ENCODE results near the gene CCDC138.

CCDC138 gene

GRCh38 chr2:108917526-108917925 lies 131.0 kb downstream of the CCDC138 start:
- WGBS (ENCODE audit: extremely low coverage, insufficient coverage, insufficient read length) = no CpG with 5 or more reads among the region's 5 CpGs
- H2BK120ac ChIP-seq (ENCODE audit: insufficient read depth, low read length, poor library complexity) = no peak overlapping the region

GRCh38 chr2:108918156-108918874 lies 131.7 kb downstream of the CCDC138 start:
- Histone ChIP-seq H3K4me1 (ENCODE audit: control insufficient read depth in 1 of 2, insufficient read depth in 2 of 2, low read length in 2 of 2) (peaks cover 0 to 2% of the 10 kb centered on the region in 2 experiments), H4K91ac (ENCODE audit: low read depth, low read length) (no peak overlapping the region), H3K36me3 (ENCODE audit: control insufficient read depth in 1 of 2, insufficient read depth in 2 of 2, low read length in 2 of 2) (no peaks in the 10 kb centered on the region), H3K4ac (ENCODE audit: low read depth, low read length) (no peak overlapping the region), H2BK5ac (ENCODE audit: low read depth, low read length, poor library complexity) (no peak overlapping the region), H3K18ac (ENCODE audit: low read length) (no peak overlapping the region), H3K4me2 (ENCODE audit: low read length) (no peak overlapping the region), H3K23ac (ENCODE audit: low read length) (no peak overlapping the region), H3K4me3 (ENCODE audit: low read depth, low read length) (no peak overlapping the region), H4K12ac (ENCODE audit: low read depth, low read length) (no peak overlapping the region), H3K27me3 (ENCODE audit: insufficient read depth, low read length) (no peaks in the 10 kb centered on the region), H2AFZ (ENCODE audit: insufficient read depth, low read length, poor library complexity) (no peak overlapping the region), H2BK12ac (ENCODE audit: low read length) (no peak overlapping the region), H4K8ac (ENCODE audit: low read depth, low read length) (no peak overlapping the region), H3K79me1 (ENCODE audit: low read length) (no peaks in the 10 kb centered on the region), H3K9ac (ENCODE audit: low read length) (no peak overlapping the region), H3K9me3 (ENCODE audit: insufficient read depth, low read depth, low read length) (no peaks in the 10 kb centered on the region), H3K27ac (ENCODE audit: low read depth, low read length) (no peak overlapping the region), H3K14ac (ENCODE audit: low read length) (no peak overlapping the region), H2AK5ac (ENCODE audit: low read length) (no peak overlapping the region), H3K79me2 (ENCODE audit: control insufficient read depth, insufficient read depth, low read length, poor library complexity) (no peaks in the 10 kb centered on the region), H2BK120ac (ENCODE audit: insufficient read depth, low read length, poor library complexity) (no peak overlapping the region)
- no peak for DNase-seq
- no CpG with 5 or more reads among the region's 15 CpGs for WGBS (ENCODE audit: extremely low coverage, insufficient coverage, insufficient read length)

More at GRCh38 chr2:108917526-108917925, 131.0 kb downstream of the CCDC138 start:
- H4K12ac ChIP-seq (ENCODE audit: low read depth, low read length) = no peak overlapping the region
- H2BK12ac ChIP-seq (ENCODE audit: low read length) = no peak overlapping the region
- no peak overlapping the region for H4K91ac ChIP-seq (ENCODE audit: low read depth, low read length)
- no peak overlapping the region for H3K18ac ChIP-seq (ENCODE audit: low read length)
- H3K4me3 ChIP-seq (ENCODE audit: low read depth, low read length) = no peak overlapping the region
- H3K9me3 ChIP-seq (ENCODE audit: insufficient read depth, low read depth, low read length) = no peaks in the 10 kb centered on the region
- no peak overlapping the region for H2AK5ac ChIP-seq (ENCODE audit: low read length)
- no peak overlapping the region for H3K27ac ChIP-seq (ENCODE audit: low read depth, low read length)
- H4K8ac ChIP-seq (ENCODE audit: low read depth, low read length) = no peak overlapping the region
- no peaks in the 10 kb centered on the region for H3K79me2 ChIP-seq (ENCODE audit: control insufficient read depth, insufficient read depth, low read length, poor library complexity)
- no peak overlapping the region for H2BK5ac ChIP-seq (ENCODE audit: low read depth, low read length, poor library complexity)
- H3K14ac ChIP-seq (ENCODE audit: low read length) = no peak overlapping the region
- H3K27me3 ChIP-seq (ENCODE audit: insufficient read depth, low read length) = no peaks in the 10 kb centered on the region
- no peak overlapping the region for H3K4ac ChIP-seq (ENCODE audit: low read depth, low read length)
- H3K9ac ChIP-seq (ENCODE audit: low read length) = no peak overlapping the region
- H2AFZ ChIP-seq (ENCODE audit: insufficient read depth, low read length, poor library complexity) = no peak overlapping the region
- no peaks in the 10 kb centered on the region for H3K79me1 ChIP-seq (ENCODE audit: low read length)
- H3K36me3 ChIP-seq (ENCODE audit: control insufficient read depth in 1 of 2, insufficient read depth in 2 of 2, low read length in 2 of 2) = no peaks in the 10 kb centered on the region
- H3K4me1 ChIP-seq (ENCODE audit: control insufficient read depth in 1 of 2, insufficient read depth in 2 of 2, low read length in 2 of 2) = peaks cover 0 to 2% of the 10 kb centered on the region in 2 experiments
- H3K4me2 ChIP-seq (ENCODE audit: low read length) = no peak overlapping the region
- H3K23ac ChIP-seq (ENCODE audit: low read length) = no peak overlapping the region
- DNase-seq = no peak

- H3K4ac ChIP-seq (ENCODE audit: low read depth, low read length) = no peak overlapping the region
- H3K14ac ChIP-seq (ENCODE audit: low read length) = no peak overlapping the region
- H3K27me3 ChIP-seq (ENCODE audit: insufficient read depth, low read length) = no peaks in the 10 kb centered on the region
- WGBS (ENCODE audit: extremely low coverage, insufficient coverage, insufficient read length) = no CpG with 5 or more reads among the region's 14 CpGs
- H3K27ac ChIP-seq (ENCODE audit: low read depth, low read length) = no peak overlapping the region
- H3K23ac ChIP-seq (ENCODE audit: low read length) = no peak overlapping the region
- H2AK5ac ChIP-seq (ENCODE audit: low read length) = no peak overlapping the region
- H4K91ac ChIP-seq (ENCODE audit: low read depth, low read length) = no peak overlapping the region
- no peak overlapping the region for H2BK120ac ChIP-seq (ENCODE audit: insufficient read depth, low read length, poor library complexity)
- no peak overlapping the region for H3K4me3 ChIP-seq (ENCODE audit: low read depth, low read length)
- H2AFZ ChIP-seq (ENCODE audit: insufficient read depth, low read length, poor library complexity) = no peak overlapping the region
- no peak overlapping the region for H3K4me2 ChIP-seq (ENCODE audit: low read length)
- no peak overlapping the region for H4K8ac ChIP-seq (ENCODE audit: low read depth, low read length)
- H3K79me1 ChIP-seq (ENCODE audit: low read length) = no peaks in the 10 kb centered on the region
- H3K9ac ChIP-seq (ENCODE audit: low read length) = no peak overlapping the region
- H3K4me1 ChIP-seq (ENCODE audit: control insufficient read depth in 1 of 2, insufficient read depth in 2 of 2, low read length in 2 of 2) = peaks cover 0 to 2% of the 10 kb centered on the region in 2 experiments
- no peak overlapping the region for H3K18ac ChIP-seq (ENCODE audit: low read length)
- H4K12ac ChIP-seq (ENCODE audit: low read depth, low read length) = no peak overlapping the region
- no peak overlapping the region for H2BK12ac ChIP-seq (ENCODE audit: low read length)
- no peaks in the 10 kb centered on the region for H3K79me2 ChIP-seq (ENCODE audit: control insufficient read depth, insufficient read depth, low read length, poor library complexity)
- no peak overlapping the region for H2BK5ac ChIP-seq (ENCODE audit: low read depth, low read length, poor library complexity)
- H3K9me3 ChIP-seq (ENCODE audit: insufficient read depth, low read depth, low read length) = no peaks in the 10 kb centered on the region
- peak; percentile 96 to 99 for DNase-seq
- no peaks in the 10 kb centered on the region for H3K36me3 ChIP-seq (ENCODE audit: control insufficient read depth in 1 of 2, insufficient read depth in 2 of 2, low read length in 2 of 2)
Observed at GRCh38 chr2:108918941-108919341, 132.4 kb downstream of the CCDC138 start.

GRCh38 chr2:108919571-108920373 lies 133.2 kb downstream of the CCDC138 start:
- Histone ChIP-seq H3K4ac (ENCODE audit: low read depth, low read length) (no peak overlapping the region), H3K23ac (ENCODE audit: low read length) (no peak overlapping the region), H2BK5ac (ENCODE audit: low read depth, low read length, poor library complexity) (no peak overlapping the region), H4K8ac (ENCODE audit: low read depth, low read length) (no peak overlapping the region), H3K79me2 (ENCODE audit: control insufficient read depth, insufficient read depth, low read length, poor library complexity) (no peaks in the 10 kb centered on the region), H2AFZ (ENCODE audit: insufficient read depth, low read length, poor library complexity) (no peak overlapping the region), H3K9ac (ENCODE audit: low read length) (peak overlapping the region; percentile 19), H2BK120ac (ENCODE audit: insufficient read depth, low read length, poor library complexity) (no peak overlapping the region), H4K91ac (ENCODE audit: low read depth, low read length) (no peak overlapping the region), H3K36me3 (ENCODE audit: control insufficient read depth in 1 of 2, insufficient read depth in 2 of 2, low read length in 2 of 2) (no peaks in the 10 kb centered on the region), H3K4me3 (ENCODE audit: low read depth, low read length) (no peak overlapping the region), H3K9me3 (ENCODE audit: insufficient read depth, low read depth, low read length) (no peaks in the 10 kb centered on the region), H3K27ac (ENCODE audit: low read depth, low read length) (no peak overlapping the region), H3K4me2 (ENCODE audit: low read length) (no peak overlapping the region), H3K14ac (ENCODE audit: low read length) (no peak overlapping the region), H3K18ac (ENCODE audit: low read length) (no peak overlapping the region), H4K12ac (ENCODE audit: low read depth, low read length) (no peak overlapping the region), H3K4me1 (ENCODE audit: control insufficient read depth in 1 of 2, insufficient read depth in 2 of 2, low read length in 2 of 2) (peaks cover 0 to 2% of the 10 kb centered on the region in 2 experiments), H3K79me1 (ENCODE audit: low read length) (no peaks in the 10 kb centered on the region), H2AK5ac (ENCODE audit: low read length) (no peak overlapping the region), H3K27me3 (ENCODE audit: insufficient read depth, low read length) (no peaks in the 10 kb centered on the region), H2BK12ac (ENCODE audit: low read length) (no peak overlapping the region)
- no peak for DNase-seq
- no CpG with 5 or more reads among the region's 19 CpGs for WGBS (ENCODE audit: extremely low coverage, insufficient coverage, insufficient read length)
